ENCODE data around the gene ADGRV1.
"Not testable (repeated sequence)": the region's sequence is repeated elsewhere in the genome, so short reads cannot be mapped to it uniquely, and the experiment has no call there.

The ADGRV1 gene

DNA sequence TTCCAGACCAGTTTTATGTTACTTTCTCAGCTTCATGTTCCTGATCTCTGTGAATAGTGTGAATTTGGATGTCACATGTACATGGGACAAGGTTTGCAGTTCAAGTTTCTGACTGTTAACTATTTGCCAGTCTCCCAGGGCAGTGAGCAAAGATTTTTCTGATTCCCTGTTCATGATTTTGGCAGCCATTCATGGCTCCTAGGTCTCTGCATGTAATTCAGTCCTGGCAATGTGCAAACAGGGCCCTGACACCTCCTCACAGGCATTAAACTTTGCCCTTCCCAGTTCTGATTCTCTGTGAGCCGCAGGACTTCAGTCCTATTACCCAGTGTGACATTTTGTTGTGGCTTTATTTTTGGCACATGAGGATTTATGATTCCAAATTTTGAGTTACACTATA is 474.8 kb downstream of the ADGRV1 start:
- Histone ChIP-seq H3K36me3 (ENCODE audit: control insufficient read depth, insufficient read depth, low read length) (no peaks in the 10 kb centered on the region), H3K27me3 (replicated peaks; ENCODE audit: control insufficient read depth, insufficient read depth, low read length) (no peaks in the 10 kb centered on the region; the same call in none of the 2 replicates), H3K4me3 (replicated peaks; ENCODE audit: low read depth, low read length) (no peak overlapping the region)
- DNase-seq (ENCODE audit: extremely low read depth, insufficient read length) = no peak
- TF ChIP-seq, protein P1, sequence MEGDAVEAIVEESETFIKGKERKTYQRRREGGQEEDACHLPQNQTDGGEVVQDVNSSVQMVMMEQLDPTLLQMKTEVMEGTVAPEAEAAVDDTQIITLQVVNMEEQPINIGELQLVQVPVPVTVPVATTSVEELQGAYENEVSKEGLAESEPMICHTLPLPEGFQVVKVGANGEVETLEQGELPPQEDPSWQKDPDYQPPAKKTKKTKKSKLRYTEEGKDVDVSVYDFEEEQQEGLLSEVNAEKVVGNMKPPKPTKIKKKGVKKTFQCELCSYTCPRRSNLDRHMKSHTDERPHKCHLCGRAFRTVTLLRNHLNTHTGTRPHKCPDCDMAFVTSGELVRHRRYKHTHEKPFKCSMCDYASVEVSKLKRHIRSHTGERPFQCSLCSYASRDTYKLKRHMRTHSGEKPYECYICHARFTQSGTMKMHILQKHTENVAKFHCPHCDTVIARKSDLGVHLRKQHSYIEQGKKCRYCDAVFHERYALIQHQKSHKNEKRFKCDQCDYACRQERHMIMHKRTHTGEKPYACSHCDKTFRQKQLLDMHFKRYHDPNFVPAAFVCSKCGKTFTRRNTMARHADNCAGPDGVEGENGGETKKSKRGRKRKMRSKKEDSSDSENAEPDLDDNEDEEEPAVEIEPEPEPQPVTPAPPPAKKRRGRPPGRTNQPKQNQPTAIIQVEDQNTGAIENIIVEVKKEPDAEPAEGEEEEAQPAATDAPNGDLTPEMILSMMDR (IDR thresholded peaks at IDR 0.05; ENCODE audit: insufficient read depth, low read length, poor library complexity, severe bottlenecking) = no peak

DNA sequence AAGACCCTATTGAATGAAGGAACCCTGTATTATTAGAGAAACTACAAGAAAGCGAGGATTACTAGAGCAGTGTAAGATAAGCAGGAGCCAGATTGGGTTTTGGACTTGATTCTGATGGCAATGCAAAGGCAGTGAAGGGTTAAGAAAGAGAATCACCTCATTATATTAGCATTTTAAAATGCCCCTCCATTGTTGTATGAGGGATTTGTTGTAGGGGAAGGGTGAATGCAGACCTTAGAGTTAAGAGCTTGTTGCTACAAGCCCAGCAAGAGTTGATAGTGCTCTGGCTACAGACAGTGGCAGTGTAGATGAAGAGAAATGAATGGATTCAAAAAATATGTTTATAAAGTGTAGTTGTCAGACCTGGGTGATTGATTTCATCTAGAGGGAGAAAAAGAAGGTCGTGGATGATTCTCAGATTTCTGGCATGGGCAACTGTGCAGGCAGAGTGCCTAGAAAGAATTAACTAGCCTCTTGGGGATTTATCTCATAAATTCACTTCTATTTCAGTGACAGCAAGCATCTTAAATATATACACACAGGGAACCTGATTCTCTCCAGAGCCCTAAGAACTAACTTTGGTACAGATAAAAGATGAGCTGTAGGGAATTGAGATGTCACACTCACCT is 479.7 kb downstream of the ADGRV1 start:
- TF ChIP-seq, protein P1 (IDR thresholded peaks at IDR 0.05; ENCODE audit: insufficient read depth, low read length, poor library complexity, severe bottlenecking) = no peak
- Histone ChIP-seq H3K36me3 (ENCODE audit: control insufficient read depth, insufficient read depth, low read length) (no peaks in the 10 kb centered on the region), H3K4me3 (replicated peaks; ENCODE audit: low read depth, low read length) (no peak overlapping the region), H3K27me3 (replicated peaks; ENCODE audit: control insufficient read depth, insufficient read depth, low read length) (no peaks in the 10 kb centered on the region; the same call in none of the 2 replicates)
- DNase-seq (ENCODE audit: extremely low read depth, insufficient read length) = no peak

DNA sequence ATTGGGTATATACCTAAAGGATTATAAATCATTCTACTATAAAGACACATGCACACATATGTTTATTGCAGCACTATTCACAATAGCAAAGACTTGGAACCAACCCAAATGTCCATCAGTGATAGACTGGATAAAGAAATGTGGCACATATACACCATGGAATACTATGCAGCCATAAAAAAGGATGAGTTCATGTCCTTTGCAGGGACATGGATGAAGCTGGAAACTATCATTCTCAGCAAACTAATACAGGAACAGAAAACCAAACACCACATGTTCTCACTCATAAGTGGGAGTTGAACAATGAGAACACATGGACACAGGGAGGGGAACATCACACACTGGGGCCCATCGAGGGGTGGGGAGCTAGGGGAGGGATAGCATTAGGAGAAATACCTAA is 482.5 kb downstream of the ADGRV1 start:
- H3K36me3 ChIP-seq (ENCODE audit: control insufficient read depth, insufficient read depth, low read length); H3K4me3 ChIP-seq (replicated peaks; ENCODE audit: low read depth, low read length); DNase-seq (ENCODE audit: extremely low read depth, insufficient read length); H3K27me3 ChIP-seq (replicated peaks; ENCODE audit: control insufficient read depth, insufficient read depth, low read length): not testable (repeated sequence)

DNA sequence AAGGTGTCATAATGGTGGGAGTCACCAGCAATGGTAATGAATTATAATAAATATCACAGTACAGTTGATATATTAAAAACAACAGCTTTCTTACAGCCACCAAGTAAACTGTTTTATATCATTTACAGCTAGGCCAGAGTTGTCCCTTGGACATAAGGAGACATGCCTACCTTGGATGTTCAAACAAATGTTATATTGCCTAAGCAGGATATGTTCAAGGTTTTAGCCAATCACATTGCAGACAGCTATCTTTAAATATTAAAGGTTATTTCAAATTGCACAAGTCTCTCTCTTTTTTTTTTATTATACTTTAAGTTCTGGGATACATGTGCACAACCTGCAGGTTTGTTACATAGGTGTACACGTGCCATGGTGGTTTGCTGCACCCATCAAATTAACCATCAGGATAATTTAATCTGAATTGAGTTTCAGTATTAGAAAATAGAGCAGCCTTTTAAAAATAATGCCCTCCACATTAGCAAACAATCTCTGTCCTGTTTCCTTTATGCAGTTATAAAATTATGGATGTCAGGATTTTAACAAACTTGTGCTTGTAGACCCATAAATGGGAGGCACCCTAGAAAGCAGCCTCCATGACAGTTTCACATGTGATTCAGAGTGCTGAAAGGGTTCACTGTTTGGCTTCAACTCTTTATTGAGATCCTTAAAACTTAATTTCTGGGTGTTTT is 483.8 kb downstream of the ADGRV1 start:
- no peak overlapping the region for H3K4me3 ChIP-seq (replicated peaks; ENCODE audit: low read depth, low read length)
- no peaks in the 10 kb centered on the region for H3K36me3 ChIP-seq (ENCODE audit: control insufficient read depth, insufficient read depth, low read length)
- TF ChIP-seq, protein P1 (IDR thresholded peaks at IDR 0.05; ENCODE audit: insufficient read depth, low read length, poor library complexity, severe bottlenecking) = no peak
- H3K27me3 ChIP-seq (replicated peaks; ENCODE audit: control insufficient read depth, insufficient read depth, low read length) = no peaks in the 10 kb centered on the region
- no peak for DNase-seq (ENCODE audit: extremely low read depth, insufficient read length)

DNA sequence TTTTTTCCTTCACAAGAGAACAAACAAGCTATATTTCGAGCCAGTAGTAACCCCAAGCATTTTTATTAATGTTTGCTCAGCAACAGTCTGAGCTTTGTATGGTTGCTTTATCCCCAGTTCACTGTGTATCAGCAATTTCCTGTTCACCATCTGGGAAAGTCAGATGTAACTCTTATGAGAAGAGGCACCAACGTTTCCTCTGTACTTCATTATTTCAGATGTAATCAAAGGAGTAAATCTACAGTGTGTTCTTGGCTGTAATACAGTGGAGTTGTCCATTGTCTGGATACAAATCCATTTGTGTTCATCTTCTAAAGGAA is 484.3 kb downstream of the ADGRV1 start:
- TF ChIP-seq, protein P1 (IDR thresholded peaks at IDR 0.05; ENCODE audit: insufficient read depth, low read length, poor library complexity, severe bottlenecking) = no peak
- DNase-seq (ENCODE audit: extremely low read depth, insufficient read length) = no peak

DNA sequence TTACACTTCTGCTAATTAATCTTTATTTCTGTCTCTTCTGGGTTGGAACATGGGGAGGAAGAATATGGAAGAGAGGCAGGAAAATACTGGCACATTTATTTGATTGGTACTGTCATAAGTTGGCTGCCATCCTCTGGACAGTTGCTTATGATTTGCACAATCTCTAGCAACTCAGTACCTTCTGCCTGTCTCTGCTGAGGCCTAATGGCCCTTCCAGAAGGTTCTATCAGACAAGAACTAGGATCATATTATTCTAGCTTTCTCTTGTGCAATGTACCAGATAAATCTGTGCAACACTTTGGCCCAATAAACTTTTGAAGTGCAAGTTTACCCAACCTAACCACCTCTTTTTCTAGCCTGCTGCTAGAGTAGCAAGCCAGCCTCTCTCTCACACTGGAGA is 489.5 kb downstream of the ADGRV1 start:
- Histone ChIP-seq H3K36me3 (ENCODE audit: control insufficient read depth, insufficient read depth, low read length) (no peaks in the 10 kb centered on the region), H3K4me3 (replicated peaks; ENCODE audit: low read depth, low read length) (no peak overlapping the region), H3K27me3 (replicated peaks; ENCODE audit: control insufficient read depth, insufficient read depth, low read length) (no peaks in the 10 kb centered on the region)
- no peak for DNase-seq (ENCODE audit: extremely low read depth, insufficient read length)
- TF ChIP-seq, protein P1 (IDR thresholded peaks at IDR 0.05; ENCODE audit: insufficient read depth, low read length, poor library complexity, severe bottlenecking) = no peak

More for the DNA sequence above, 484.3 kb downstream of the ADGRV1 start:
- Histone ChIP-seq H3K4me3 (replicated peaks; ENCODE audit: low read depth, low read length) (no peak overlapping the region), H3K36me3 (ENCODE audit: control insufficient read depth, insufficient read depth, low read length) (no peaks in the 10 kb centered on the region), H3K27me3 (replicated peaks; ENCODE audit: control insufficient read depth, insufficient read depth, low read length) (no peaks in the 10 kb centered on the region)

All from GM06990 (cell line).